HepG2 (cell line): ENCODE results near the gene KCTD13. TPM values are rescaled to one million over a fixed set of nuclear protein-coding genes. Genes with fewer than 3 reads are reported as not detected.

Experiments used
- ADNP ChIP-seq: sonication (generic); formaldehyde crosslinking; IDR thresholded peaks from 2 replicates; pipeline ENCODE4 v1.4.0; 2020; ENCODE audit warnings: missing genetic modification reagents
- CBX5 ChIP-seq: sonication (generic); formaldehyde crosslinking; IDR thresholded peaks from 2 replicates; pipeline ENCODE4 v1.4.0; 2020; ENCODE audit warnings: missing genetic modification reagents, borderline replicate concordance
- DNMT1 ChIP-seq: sonication (generic); formaldehyde crosslinking; IDR thresholded peaks from 2 replicates; pipeline ENCODE4 v1.5.1; 2020; ENCODE audit warnings: mild to moderate bottlenecking, missing genetic modification reagents
- EEA1 ChIP-seq: sonication (generic); formaldehyde crosslinking; IDR thresholded peaks from 2 replicates; pipeline ENCODE4 v1.5.1; 2020; ENCODE audit warnings: mild to moderate bottlenecking, missing genetic modification reagents, borderline replicate concordance
- ERF ChIP-seq: IDR thresholded peaks from 2 replicates; pipeline ENCODE4 v1.6.1; 2018; ENCODE audit warnings: missing biosample characterization, missing genetic modification reagents
- FOSL2 ChIP-seq: sonication (generic); formaldehyde crosslinking; IDR thresholded peaks from 2 replicates; pipeline ENCODE4 v1.4.0; 2020; ENCODE audit warnings: missing genetic modification reagents
- HIVEP1 ChIP-seq: sonication (generic); formaldehyde crosslinking; IDR thresholded peaks from 2 replicates; pipeline ENCODE4 v1.4.0; 2020; ENCODE audit warnings: mild to moderate bottlenecking, missing genetic modification reagents
- HNRNPH1 ChIP-seq: fragments of 200-400 bp; formaldehyde crosslinking; optimal IDR thresholded peaks from 2 replicates; pipeline ENCODE3; 2017; ENCODE audit warnings: mild to moderate bottlenecking, low read depth, low read length
- JUNB ChIP-seq: sonication (generic); formaldehyde crosslinking; IDR thresholded peaks from 2 replicates; pipeline ENCODE4 v1.8.0; 2022; ENCODE audit warnings: missing genetic modification reagents, mild to moderate bottlenecking, borderline replicate concordance
- JUND ChIP-seq: sonication (generic); formaldehyde crosslinking; IDR thresholded peaks from 2 replicates; pipeline ENCODE4 v1.8.0; 2022; ENCODE audit warnings: mild to moderate bottlenecking, missing genetic modification reagents
- KLF16 ChIP-seq, 2 experiments: sonication (generic) in 1 of 2; formaldehyde crosslinking in 1 of 2; IDR thresholded peaks; 2 replicates each; pipeline versions ENCODE4 v1.6.1 to v1.8.0; 2016 to 2023; ENCODE audit warnings: missing genetic modification reagents in 2 of 2, missing compliant biosample characterization in 1 of 2
- POLR2AphosphoS2 ChIP-seq: IDR thresholded peaks from 2 replicates; pipeline ENCODE4 v1.6.1; 2011; ENCODE audit warnings: low read depth, low read length, improper control_type of control experiment
- SSRP1 ChIP-seq: IDR thresholded peaks from 2 replicates; pipeline ENCODE4 v1.6.1; 2016; ENCODE audit warnings: control low read depth
- ZNF205 ChIP-seq: IDR thresholded peaks from 2 replicates; pipeline ENCODE4 v1.6.1; 2018; ENCODE audit warnings: missing biosample characterization, missing genetic modification reagents
- ZNF296 ChIP-seq: sonication (generic); formaldehyde crosslinking; conservative IDR thresholded peaks from 2 replicates; pipeline ENCODE4 v1.5.0; 2020; ENCODE audit warnings: mild to moderate bottlenecking, missing genetic modification reagents
- ZNF430 ChIP-seq: sonication (generic); formaldehyde crosslinking; IDR thresholded peaks from 2 replicates; pipeline ENCODE4 v1.9.0; 2021; ENCODE audit warnings: mild to moderate bottlenecking, missing genetic modification reagents
- polyA plus RNA-seq, 8 experiments: library from polyadenylated mRNA; depleted of rRNA in 3 of 8; stranded (reverse) in 7 of 8; unstranded in 1 of 8; fragments of >200 nt; fragmentation: Illumina TruSeq in 4 of 8; extraction: Trizol in 4 of 8; gene quantifications; 2 replicates each; pipeline versions ENCODE4 v1.2.1 to v1.2.3, GENCODE V29; 2011 to 2016; ENCODE audit warnings: low read depth in 4 of 8, missing spikeins in 1 of 8, mixed read lengths in 1 of 8; ENCODE audit not compliant: insufficient read depth in 1 of 8
- total RNA-seq, 5 experiments: library from RNA; depleted of rRNA; stranded (reverse); fragments of >200 nt; fragmentation: Illumina TruSeq; extraction: Trizol; gene quantifications; 2 replicates each; pipeline ENCODE4 v1.2.3, GENCODE V29; 2016; ENCODE audit warnings: low read depth in 1 of 5
- TF ChIP-seq, protein P1 (sequence below): sonication (generic); formaldehyde crosslinking; IDR thresholded peaks from 2 replicates; pipeline ENCODE4 v1.4.0; 2020; ENCODE audit warnings: mild to moderate bottlenecking, missing genetic modification reagents
- TF ChIP-seq, protein P2 (sequence below): sonication (generic); formaldehyde crosslinking; IDR thresholded peaks from 2 replicates; pipeline ENCODE4 v1.8.0; 2022; ENCODE audit warnings: mild to moderate bottlenecking, missing genetic modification reagents, moderate library complexity
- TF ChIP-seq, protein P3 (sequence below): sonication (generic); formaldehyde crosslinking; IDR thresholded peaks from 2 replicates; pipeline ENCODE4 v1.4.0; 2020; ENCODE audit warnings: missing genetic modification reagents

Gene KCTD13
- total and polyA plus RNA-seq, 2 of the 13 experiments (the other 11 are each of a cell fraction or from before 2014, with no cell fraction given), result 6.3 to 14.7 TPM

DNA sequence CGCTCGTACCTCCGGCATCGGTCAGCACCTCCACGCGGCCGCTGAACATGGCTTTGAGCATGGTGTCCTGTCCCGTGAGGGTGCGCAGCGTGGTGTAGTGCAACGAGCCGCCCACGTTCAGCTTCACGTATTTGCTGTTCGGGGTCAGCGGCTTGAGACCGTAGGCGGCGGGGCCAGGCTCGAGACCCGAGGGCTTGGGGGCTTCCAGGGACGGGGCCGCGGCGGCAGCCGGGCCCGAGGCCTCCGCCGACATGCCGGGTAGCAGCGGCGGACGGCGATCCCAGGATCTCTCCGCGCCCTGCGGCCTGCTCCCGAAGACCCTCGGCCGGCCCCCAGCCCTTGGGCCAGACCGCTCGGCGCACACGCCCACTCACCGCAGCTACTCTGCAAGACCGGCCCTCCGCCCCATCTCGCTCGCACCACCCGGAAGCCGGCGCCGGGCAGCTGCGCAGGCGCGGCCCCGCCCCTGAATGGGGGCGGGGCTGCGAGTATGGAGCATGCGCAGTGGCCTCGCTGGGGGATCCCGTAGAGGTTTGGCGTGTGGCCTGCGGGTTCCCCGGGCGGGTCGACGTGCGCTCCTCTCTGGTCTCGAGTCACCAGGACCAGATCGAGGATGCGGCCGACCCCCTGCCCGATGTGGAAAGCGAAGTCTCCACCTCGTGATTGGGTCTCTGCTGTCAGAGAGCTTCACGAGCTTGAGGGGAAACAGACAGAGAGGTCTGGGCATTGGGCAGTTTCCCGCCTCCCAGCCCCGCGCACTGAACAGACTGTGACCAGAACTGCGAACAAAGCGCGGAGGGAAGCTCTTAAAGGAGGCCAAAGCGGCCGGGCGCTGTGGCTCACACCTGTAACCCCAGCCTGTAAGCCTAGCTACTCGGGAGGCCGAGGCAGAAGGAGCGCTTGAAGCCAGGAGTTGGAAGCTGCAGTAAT is at the start of gene KCTD13 (continued):
- TF ChIP-seq, protein P1, sequence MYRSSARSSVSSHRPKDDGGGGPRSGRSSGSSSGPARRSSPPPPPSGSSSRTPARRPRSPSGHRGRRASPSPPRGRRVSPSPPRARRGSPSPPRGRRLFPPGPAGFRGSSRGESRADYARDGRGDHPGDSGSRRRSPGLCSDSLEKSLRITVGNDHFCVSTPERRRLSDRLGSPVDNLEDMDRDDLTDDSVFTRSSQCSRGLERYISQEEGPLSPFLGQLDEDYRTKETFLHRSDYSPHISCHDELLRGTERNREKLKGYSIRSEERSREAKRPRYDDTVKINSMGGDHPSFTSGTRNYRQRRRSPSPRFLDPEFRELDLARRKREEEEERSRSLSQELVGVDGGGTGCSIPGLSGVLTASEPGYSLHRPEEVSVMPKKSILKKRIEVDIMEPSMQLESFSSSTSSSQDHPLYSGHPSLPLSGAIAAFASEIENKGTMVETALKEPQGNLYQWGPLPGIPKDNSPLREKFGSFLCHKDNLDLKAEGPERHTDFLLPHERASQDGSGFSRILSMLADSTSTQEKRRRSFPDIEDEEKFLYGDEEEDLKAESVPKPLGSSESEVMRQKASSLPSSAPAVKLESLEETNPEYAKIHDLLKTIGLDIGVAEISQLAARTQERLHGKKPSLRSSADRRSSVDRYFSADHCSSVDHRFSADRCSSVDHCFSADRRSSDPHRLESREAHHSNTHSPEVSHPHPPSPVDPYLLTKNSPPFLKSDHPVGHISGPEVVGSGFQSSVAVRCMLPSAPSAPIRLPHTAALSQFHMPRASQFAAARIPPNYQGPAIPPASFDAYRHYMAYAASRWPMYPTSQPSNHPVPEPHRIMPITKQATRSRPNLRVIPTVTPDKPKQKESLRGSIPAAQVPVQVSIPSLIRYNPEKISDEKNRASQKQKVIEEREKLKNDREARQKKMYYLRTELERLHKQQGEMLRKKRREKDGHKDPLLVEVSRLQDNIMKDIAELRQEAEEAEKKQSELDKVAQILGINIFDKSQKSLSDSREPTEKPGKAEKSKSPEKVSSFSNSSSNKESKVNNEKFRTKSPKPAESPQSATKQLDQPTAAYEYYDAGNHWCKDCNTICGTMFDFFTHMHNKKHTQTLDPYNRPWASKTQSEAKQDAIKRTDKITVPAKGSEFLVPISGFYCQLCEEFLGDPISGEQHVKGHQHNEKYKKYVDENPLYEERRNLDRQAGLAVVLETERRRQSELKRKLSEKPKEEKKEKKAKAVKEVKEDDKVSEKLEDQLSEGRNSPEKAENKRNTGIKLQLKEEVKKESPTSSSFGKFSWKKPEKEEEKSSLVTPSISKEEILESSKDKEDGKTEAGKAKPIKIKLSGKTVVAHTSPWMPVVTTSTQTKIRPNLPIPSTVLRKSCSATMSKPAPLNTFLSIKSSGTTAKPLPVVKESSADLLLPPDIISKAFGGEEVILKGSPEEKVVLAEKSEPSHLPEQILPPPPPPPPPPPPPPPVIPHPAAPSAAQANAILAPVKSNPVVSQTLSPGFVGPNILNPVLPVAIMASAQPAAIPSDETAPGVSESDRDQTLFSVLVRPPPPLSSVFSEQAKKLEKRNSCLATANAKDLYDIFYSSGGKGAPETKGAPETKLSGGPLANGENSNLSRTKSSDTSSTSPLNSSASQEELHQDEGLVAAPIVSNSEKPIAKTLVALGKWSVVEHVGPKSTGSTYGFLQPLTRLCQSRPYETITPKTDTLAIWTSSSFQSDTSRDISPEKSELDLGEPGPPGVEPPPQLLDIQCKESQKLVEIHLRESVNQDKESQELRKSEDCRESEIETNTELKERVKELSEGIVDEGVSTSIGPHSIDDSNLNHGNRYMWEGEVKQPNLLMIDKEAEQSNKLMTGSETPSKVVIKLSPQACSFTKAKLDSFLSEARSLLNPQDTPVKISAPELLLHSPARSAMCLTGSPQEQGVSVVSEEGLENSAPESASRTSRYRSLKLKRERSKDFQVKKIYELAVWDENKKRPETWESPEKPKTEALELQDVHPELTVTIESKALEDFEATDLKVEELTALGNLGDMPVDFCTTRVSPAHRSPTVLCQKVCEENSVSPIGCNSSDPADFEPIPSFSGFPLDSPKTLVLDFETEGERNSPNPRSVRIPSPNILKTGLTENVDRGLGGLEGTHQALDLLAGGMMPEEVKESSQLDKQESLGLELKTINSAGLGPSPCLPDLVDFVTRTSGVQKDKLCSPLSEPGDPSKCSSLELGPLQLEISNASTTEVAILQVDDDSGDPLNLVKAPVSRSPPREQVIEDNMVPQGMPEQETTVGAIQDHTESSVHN (CRISPR knock-in tag), result peak; percentile 97
- TF ChIP-seq HIVEP1 (CRISPR knock-in tag) (peak; percentile 97), ZNF296 (CRISPR knock-in tag) (peak; percentile 8), KLF16 (CRISPR knock-in tag; IDR thresholded peaks at IDR 0.05) (peak in 1 of 2 experiments; percentile 94; a peak in 2 of 4 replicates), EEA1 (peak; percentile 92; the same call in 1 of the 2 replicates), ZNF205 (CRISPR knock-in tag) (peak; percentile 56; the same call in 1 of the 2 replicates), POLR2AphosphoS2 (no peak), SSRP1 (CRISPR knock-in tag) (no peak), ZNF430 (CRISPR knock-in tag) (peak; percentile 95), ADNP (CRISPR knock-in tag) (0 out of 2 replicates have a peak, but pooled peaks have one; percentile 7), DNMT1 (CRISPR knock-in tag) (peak; percentile 93; the same call in 1 of the 2 replicates), JUNB (CRISPR knock-in tag) (peak; percentile 46; the same call in 1 of the 2 replicates), ERF (CRISPR knock-in tag) (peak; percentile 98), HNRNPH1 (peak; percentile 51), JUND (peak; percentile 67; the same call in 1 of the 2 replicates), CBX5 (CRISPR knock-in tag) (no peak), FOSL2 (CRISPR knock-in tag) (peak; percentile 29)
- TF ChIP-seq, protein P2, sequence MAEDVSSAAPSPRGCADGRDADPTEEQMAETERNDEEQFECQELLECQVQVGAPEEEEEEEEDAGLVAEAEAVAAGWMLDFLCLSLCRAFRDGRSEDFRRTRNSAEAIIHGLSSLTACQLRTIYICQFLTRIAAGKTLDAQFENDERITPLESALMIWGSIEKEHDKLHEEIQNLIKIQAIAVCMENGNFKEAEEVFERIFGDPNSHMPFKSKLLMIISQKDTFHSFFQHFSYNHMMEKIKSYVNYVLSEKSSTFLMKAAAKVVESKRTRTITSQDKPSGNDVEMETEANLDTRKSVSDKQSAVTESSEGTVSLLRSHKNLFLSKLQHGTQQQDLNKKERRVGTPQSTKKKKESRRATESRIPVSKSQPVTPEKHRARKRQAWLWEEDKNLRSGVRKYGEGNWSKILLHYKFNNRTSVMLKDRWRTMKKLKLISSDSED (CRISPR knock-in tag), result 0 out of 2 replicates have a peak, but pooled peaks have one; percentile 86
- TF ChIP-seq, protein P3, sequence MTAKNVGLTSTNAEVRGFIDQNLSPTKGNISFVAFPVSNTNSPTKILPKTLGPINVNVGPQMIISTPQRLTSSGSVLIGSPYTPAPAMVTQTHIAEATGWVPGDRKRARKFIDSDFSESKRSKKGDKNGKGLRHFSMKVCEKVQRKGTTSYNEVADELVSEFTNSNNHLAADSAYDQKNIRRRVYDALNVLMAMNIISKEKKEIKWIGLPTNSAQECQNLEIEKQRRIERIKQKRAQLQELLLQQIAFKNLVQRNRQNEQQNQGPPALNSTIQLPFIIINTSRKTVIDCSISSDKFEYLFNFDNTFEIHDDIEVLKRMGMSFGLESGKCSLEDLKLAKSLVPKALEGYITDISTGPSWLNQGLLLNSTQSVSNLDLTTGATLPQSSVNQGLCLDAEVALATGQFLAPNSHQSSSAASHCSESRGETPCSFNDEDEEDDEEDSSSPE, result peak; percentile 91
